ENCODE data around the gene RARB. TPM values are rescaled to one million over a fixed set of nuclear protein-coding genes. Genes with fewer than 3 reads are reported as not detected.

The RARB gene
- total RNA-seq, 1 donor from 2014 or later = 15.0 TPM

DNA sequence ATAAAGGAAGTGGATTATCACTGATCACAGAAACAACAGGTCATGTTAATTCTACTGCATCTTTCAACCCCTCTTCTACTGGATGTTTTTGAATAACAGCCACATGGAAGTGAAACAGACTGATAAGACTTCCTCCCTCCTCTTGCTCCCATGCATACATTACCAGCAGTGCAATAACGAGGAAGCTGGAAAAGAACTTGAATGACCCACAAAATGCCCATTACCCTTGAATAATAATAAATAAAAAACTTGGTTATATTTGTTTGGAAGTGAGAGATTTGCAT lies 51.6 kb downstream of the RARB start:
- peaks cover 9% of the 10 kb centered on the region for H3K4me1 ChIP-seq
- no peak overlapping the region for H3K27ac ChIP-seq
- intact Hi-C loops (cut with DNase I) = no loop called here

GRCh38 chr3:25480811-25481210 lies 52.7 kb downstream of the RARB start:
- peaks cover 9% of the 10 kb centered on the region for H3K4me1 ChIP-seq
- no peak overlapping the region for H3K27ac ChIP-seq
- no peaks in the 10 kb centered on the region for H3K27me3 ChIP-seq
- no peaks in the 10 kb centered on the region for H3K36me3 ChIP-seq
- DNase-seq (ENCODE audit: extremely low spot score in 2 of 2) = no peak
- H3K4me3 ChIP-seq = no peak overlapping the region
- intact Hi-C loops (cut with DNase I) = no loop called here
- TF ChIP-seq POLR2A (IDR thresholded peaks at IDR 0.05) (no peak), POLR2AphosphoS5 (IDR thresholded peaks at IDR 0.05; ENCODE audit: insufficient read depth in 1 of 2, low read depth in 1 of 2) (no peak)
- TF ChIP-seq, protein P1, sequence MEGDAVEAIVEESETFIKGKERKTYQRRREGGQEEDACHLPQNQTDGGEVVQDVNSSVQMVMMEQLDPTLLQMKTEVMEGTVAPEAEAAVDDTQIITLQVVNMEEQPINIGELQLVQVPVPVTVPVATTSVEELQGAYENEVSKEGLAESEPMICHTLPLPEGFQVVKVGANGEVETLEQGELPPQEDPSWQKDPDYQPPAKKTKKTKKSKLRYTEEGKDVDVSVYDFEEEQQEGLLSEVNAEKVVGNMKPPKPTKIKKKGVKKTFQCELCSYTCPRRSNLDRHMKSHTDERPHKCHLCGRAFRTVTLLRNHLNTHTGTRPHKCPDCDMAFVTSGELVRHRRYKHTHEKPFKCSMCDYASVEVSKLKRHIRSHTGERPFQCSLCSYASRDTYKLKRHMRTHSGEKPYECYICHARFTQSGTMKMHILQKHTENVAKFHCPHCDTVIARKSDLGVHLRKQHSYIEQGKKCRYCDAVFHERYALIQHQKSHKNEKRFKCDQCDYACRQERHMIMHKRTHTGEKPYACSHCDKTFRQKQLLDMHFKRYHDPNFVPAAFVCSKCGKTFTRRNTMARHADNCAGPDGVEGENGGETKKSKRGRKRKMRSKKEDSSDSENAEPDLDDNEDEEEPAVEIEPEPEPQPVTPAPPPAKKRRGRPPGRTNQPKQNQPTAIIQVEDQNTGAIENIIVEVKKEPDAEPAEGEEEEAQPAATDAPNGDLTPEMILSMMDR (IDR thresholded peaks at IDR 0.05) = no peak
- H3K9me3 ChIP-seq = no peaks in the 10 kb centered on the region

More for the DNA sequence above, 51.6 kb downstream of the RARB start:
- DNase-seq (ENCODE audit: extremely low spot score in 2 of 2) = no peak
- Histone ChIP-seq H3K9me3 (no peaks in the 10 kb centered on the region), H3K4me3 (no peak overlapping the region), H3K36me3 (no peaks in the 10 kb centered on the region), H3K27me3 (no peaks in the 10 kb centered on the region)
- no peak for TF ChIP-seq POLR2A (IDR thresholded peaks at IDR 0.05)
- TF ChIP-seq, protein P1 (IDR thresholded peaks at IDR 0.05) = no peak

- H3K36me3 ChIP-seq = no peaks in the 10 kb centered on the region
- H3K27ac ChIP-seq = no peak overlapping the region
- H3K4me1 ChIP-seq = peaks cover 9% of the 10 kb centered on the region
These were observed 53.3 kb downstream of the RARB start for GRCh38 chr3:25481386-25481785.

GRCh38 chr3:25483456-25483855 lies 55.4 kb downstream of the RARB start:
- no peak overlapping the region for H3K27ac ChIP-seq
- H3K4me1 ChIP-seq = peaks cover 9% of the 10 kb centered on the region
- H3K36me3 ChIP-seq = no peaks in the 10 kb centered on the region
- no peak for DNase-seq (ENCODE audit: extremely low spot score in 2 of 2)
- no peaks in the 10 kb centered on the region for H3K9me3 ChIP-seq
- intact Hi-C loops (cut with DNase I) = no loop called here
- H3K4me3 ChIP-seq = no peak overlapping the region
- TF ChIP-seq, protein P1 (IDR thresholded peaks at IDR 0.05) = no peak
- no peak for TF ChIP-seq POLR2AphosphoS5 (IDR thresholded peaks at IDR 0.05; ENCODE audit: insufficient read depth in 1 of 2, low read depth in 1 of 2)
- no peak for TF ChIP-seq POLR2A (IDR thresholded peaks at IDR 0.05)
- H3K27me3 ChIP-seq = no peaks in the 10 kb centered on the region

More at GRCh38 chr3:25481386-25481785, 53.3 kb downstream of the RARB start:
- Histone ChIP-seq H3K9me3 (no peaks in the 10 kb centered on the region), H3K27me3 (no peaks in the 10 kb centered on the region), H3K4me3 (no peak overlapping the region)
- TF ChIP-seq POLR2AphosphoS5 (IDR thresholded peaks at IDR 0.05; ENCODE audit: insufficient read depth in 1 of 2, low read depth in 1 of 2) = no peak
- intact Hi-C loops (cut with DNase I) = no loop called here
- no peak for DNase-seq (ENCODE audit: extremely low spot score in 2 of 2)

DNA sequence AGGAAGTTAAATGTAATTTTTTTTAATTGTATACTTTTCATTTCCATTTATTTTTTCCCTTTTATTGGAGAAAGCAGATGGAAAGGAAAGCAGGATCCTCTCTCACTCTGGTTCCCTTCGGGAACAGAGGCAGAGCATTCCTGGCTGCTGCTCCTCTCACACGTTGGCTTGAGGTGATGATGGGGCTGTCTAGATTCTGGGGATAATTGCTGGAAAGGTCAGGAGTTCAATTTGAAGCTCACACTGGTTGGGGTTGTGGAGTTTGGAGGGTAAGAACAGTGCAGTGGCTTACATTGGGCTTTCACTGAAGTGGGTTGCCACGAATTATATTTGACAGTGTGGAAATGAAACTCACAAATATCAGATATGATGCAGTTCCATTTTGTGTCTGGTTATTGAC lies 57.6 kb downstream of the RARB start:
- peaks cover 9% of the 10 kb centered on the region for H3K4me1 ChIP-seq
- no peak for DNase-seq (ENCODE audit: extremely low spot score in 2 of 2)
- H3K27ac ChIP-seq = no peak overlapping the region
- H3K4me3 ChIP-seq = no peak overlapping the region
- intact Hi-C loops (cut with DNase I) = no loop called here
- TF ChIP-seq POLR2AphosphoS5 (IDR thresholded peaks at IDR 0.05; ENCODE audit: insufficient read depth in 1 of 2, low read depth in 1 of 2) = no peak
- no peak for TF ChIP-seq POLR2A (IDR thresholded peaks at IDR 0.05)
- TF ChIP-seq, protein P1 (IDR thresholded peaks at IDR 0.05) = no peak
- no peaks in the 10 kb centered on the region for H3K36me3 ChIP-seq
- no peaks in the 10 kb centered on the region for H3K9me3 ChIP-seq
- H3K27me3 ChIP-seq = no peaks in the 10 kb centered on the region

DNA sequence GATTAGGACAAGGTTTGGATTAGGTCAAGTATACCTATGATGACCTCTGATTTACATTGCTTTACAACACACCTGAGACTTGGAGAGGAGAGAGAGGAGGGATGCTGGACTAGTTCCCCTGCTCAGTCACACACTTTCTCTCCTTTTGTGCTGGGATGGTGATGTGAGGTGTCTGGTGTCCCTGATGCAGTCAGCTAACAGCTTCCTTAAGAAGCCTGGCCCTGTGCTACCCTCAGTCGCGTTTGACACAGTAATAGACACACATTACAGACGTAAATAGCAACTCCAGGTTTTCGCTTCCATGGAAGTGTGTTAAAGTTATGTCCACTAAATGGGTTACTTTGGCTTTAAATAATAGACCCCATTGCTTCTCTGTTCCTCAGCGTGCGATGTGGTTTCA lies 58.9 kb downstream of the RARB start:
- DNase-seq (ENCODE audit: extremely low spot score in 2 of 2) = no peak
- no peak for TF ChIP-seq POLR2AphosphoS5 (IDR thresholded peaks at IDR 0.05; ENCODE audit: insufficient read depth in 1 of 2, low read depth in 1 of 2)
- Histone ChIP-seq H3K9me3 (no peaks in the 10 kb centered on the region), H3K4me1 (no peaks in the 10 kb centered on the region), H3K27ac (no peak overlapping the region), H3K27me3 (no peaks in the 10 kb centered on the region), H3K36me3 (no peaks in the 10 kb centered on the region), H3K4me3 (no peak overlapping the region)
- intact Hi-C loops (cut with DNase I) = no loop called here

Measured in vagina (tissue), 2 donors.